ENCODE measurements around the gene IRF6.

DNA sequence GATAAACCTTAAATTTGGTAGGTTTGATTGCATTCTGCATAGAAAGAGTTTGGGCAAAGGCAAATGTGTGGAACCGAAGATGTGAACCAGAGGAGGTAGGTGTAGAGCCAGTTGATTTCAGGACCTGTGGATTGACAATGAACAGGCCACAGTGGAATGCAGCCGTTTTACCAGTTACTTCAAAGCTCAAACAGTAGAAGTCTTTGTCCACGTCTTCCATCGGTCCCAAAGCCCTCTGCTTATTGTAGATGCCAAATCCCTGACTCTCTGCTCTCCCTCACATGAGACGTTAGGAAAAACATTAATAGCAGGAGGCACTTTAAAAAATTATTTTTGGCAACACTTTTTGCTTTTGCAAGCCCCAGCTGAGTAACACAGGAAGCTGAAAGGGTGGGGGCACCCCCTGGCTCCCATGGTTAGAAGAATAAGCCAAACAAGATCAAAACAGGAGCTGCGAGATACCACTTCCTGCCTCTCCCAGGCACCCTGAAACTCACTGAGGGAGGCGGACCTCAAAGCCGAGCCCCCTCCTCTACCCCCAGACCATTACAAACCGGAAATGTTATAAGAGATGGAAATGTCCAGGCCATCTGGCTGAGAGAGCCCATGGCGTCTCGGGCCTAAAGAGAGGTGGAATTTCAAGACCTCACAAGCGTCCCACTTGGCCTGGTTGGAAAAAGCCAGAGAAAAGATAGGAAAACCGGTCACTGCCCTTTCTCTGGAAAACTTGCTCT is 36.6 kb downstream of the IRF6 start:
- TF ChIP-seq, protein P1, sequence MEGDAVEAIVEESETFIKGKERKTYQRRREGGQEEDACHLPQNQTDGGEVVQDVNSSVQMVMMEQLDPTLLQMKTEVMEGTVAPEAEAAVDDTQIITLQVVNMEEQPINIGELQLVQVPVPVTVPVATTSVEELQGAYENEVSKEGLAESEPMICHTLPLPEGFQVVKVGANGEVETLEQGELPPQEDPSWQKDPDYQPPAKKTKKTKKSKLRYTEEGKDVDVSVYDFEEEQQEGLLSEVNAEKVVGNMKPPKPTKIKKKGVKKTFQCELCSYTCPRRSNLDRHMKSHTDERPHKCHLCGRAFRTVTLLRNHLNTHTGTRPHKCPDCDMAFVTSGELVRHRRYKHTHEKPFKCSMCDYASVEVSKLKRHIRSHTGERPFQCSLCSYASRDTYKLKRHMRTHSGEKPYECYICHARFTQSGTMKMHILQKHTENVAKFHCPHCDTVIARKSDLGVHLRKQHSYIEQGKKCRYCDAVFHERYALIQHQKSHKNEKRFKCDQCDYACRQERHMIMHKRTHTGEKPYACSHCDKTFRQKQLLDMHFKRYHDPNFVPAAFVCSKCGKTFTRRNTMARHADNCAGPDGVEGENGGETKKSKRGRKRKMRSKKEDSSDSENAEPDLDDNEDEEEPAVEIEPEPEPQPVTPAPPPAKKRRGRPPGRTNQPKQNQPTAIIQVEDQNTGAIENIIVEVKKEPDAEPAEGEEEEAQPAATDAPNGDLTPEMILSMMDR (IDR thresholded peaks at IDR 0.05; ENCODE audit: insufficient read depth, low read length, poor library complexity, severe bottlenecking): no peak
- no peak for TF ChIP-seq EZH2phosphoT487 (conservative IDR thresholded peaks at IDR 0.05; ENCODE audit: low read length)

Measured in SU-DHL-6 (cell line).